Gastroesophageal sphincter (tissue), 3 donors: Measurements from ENCODE around the gene TOP2B.

Experiments used
- CTCF ChIP-seq, 4 experiments: fragments of 200-600 bp in 2 of 4; fragments of 450-650 bp in 2 of 4; sonication (generic) in 1 of 4; IDR thresholded peaks; one replicate each; pipeline ENCODE4 v1.5.1; 2017 to 2019; ENCODE audit warnings: antibody characterized with exemption in 4 of 4, mild to moderate bottlenecking in 2 of 4, moderate library complexity in 2 of 4
- POLR2A ChIP-seq, 2 donors: fragments of 450-650 bp; IDR thresholded peaks; one replicate each; pipeline ENCODE4 v1.6.1; 2017; ENCODE audit warnings: antibody characterized with exemption in 2 of 2, mild to moderate bottlenecking in 2 of 2, moderate library complexity in 1 of 2
- POLR2AphosphoS5 ChIP-seq: sonication (generic); formaldehyde crosslinking; IDR thresholded peaks from one replicate; pipeline ENCODE4 v1.6.1; 2017; ENCODE audit warnings: antibody characterized with exemption

GRCh38 chr3:25679166-25679565 is 14.5 kb upstream of the TOP2B start:
- TF ChIP-seq POLR2AphosphoS5 = no peak
- no peak for TF ChIP-seq POLR2A (IDR thresholded peaks at IDR 0.05)
- TF ChIP-seq CTCF (IDR thresholded peaks at IDR 0.05) = no peak
